Loucy (cell line): Measurements from ENCODE around the gene CARS2.

Experiments used
- EZH2phosphoT487 ChIP-seq: fragments of 200-600 bp; IDR thresholded peaks from 2 replicates; pipeline ENCODE4 v1.6.1; 2018; ENCODE audit warnings: antibody characterized with exemption, mild to moderate bottlenecking, moderate library complexity, borderline replicate concordance
- TF ChIP-seq, protein P1 (sequence below): fragments of 200-600 bp; sonication (generic); conservative IDR thresholded peaks from 2 replicates; pipeline ENCODE4 v1.5.1; 2014; ENCODE audit warnings: mild to moderate bottlenecking, antibody characterized with exemption, low read length

DNA sequence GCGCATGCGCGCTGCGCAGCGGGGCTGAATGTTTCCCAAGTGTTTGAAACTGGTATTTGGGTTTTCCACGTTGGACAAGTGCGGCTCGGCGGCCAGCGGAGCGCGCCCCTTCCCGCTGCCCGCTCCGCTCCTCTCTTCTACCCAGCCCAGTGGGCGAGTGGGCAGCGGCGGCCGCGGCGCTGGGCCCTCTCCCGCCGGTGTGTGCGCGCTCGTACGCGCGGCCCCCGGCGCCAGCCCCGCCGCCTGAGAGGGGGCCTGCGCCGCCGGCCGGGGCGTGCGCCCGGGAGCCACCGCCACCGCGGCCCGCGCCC, 7.7 kb upstream of the CARS2 start, which contains the start of gene ING1:
- TF ChIP-seq, protein P1, sequence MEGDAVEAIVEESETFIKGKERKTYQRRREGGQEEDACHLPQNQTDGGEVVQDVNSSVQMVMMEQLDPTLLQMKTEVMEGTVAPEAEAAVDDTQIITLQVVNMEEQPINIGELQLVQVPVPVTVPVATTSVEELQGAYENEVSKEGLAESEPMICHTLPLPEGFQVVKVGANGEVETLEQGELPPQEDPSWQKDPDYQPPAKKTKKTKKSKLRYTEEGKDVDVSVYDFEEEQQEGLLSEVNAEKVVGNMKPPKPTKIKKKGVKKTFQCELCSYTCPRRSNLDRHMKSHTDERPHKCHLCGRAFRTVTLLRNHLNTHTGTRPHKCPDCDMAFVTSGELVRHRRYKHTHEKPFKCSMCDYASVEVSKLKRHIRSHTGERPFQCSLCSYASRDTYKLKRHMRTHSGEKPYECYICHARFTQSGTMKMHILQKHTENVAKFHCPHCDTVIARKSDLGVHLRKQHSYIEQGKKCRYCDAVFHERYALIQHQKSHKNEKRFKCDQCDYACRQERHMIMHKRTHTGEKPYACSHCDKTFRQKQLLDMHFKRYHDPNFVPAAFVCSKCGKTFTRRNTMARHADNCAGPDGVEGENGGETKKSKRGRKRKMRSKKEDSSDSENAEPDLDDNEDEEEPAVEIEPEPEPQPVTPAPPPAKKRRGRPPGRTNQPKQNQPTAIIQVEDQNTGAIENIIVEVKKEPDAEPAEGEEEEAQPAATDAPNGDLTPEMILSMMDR, result no peak
- TF ChIP-seq EZH2phosphoT487, result no peak
